Sciatic nerve (tissue), 2 donors: Measurements from ENCODE around the gene TSR3. TPM values are rescaled to one million over a fixed set of nuclear protein-coding genes. Genes with fewer than 3 reads are reported as not detected.

Source experiments
- ATAC-seq: fragments of 200-7000 bp; cut with Tn5 transposase; one replicate; pipeline ENCODE4 v1.9.1; 2020; ENCODE audit warnings: mild to moderate bottlenecking, moderate library complexity
- DNase-seq: peaks from one replicate; pipeline ENCODE4 v3.0.0-alpha.2; 2020; ENCODE audit warnings: low spot score
- intact Hi-C: fragments of 100-400 bp; cut with DNase I; formaldehyde crosslinking; loops from one replicate; pipeline ENCODE4 v1.14.2; 2022
- total RNA-seq: library from RNA; stranded (reverse); fragmentation: NEBNext Ultra II Directional; extraction: Animal tissue kit (Norgen Biotek cat#: 25700); gene quantifications from one replicate; pipeline ENCODE4 v1.2.1, GENCODE V29; 2021
- donor health status: DM: no; HTN: no; CAD: no.
- donor health status: DM: no; HTN: no; CAD: no.

TSR3 gene
- total RNA-seq, 1 donor from 2014 or later: 35.8 TPM

DNA sequence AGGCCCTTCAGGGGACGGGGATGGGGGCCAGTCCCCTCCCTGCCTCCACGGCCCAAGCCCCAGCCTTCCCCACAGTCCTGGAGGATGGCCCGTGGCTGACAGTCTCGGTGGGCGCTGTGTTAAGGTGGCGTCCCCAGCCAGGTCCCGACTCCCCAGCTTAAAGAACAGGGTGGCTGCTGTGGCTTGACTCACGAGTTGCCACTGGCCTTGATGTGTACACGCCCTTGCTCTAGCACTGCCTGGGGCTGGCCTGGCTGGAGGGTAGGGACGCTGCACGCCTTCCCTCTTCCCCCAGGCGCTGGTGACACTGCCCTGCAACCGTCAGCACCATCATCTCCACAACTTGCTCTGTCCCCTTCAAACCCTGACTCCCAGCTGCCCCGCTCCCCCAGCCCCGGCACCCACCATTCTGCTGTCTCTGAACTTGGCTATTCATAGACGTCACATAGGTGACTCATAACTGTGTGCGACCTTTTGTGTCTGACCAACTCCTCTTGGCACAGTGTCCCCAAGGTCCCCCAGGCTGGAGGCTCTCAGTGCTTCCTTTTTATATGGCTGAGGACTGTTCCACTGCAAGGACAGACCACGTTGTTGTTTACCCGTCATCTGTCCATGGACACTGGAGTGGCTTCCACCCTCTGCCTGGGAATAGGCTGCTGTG is 6.4 kb upstream of the TSR3 start:
- no peak for DNase-seq
- intact Hi-C loops: no loop called here
- ATAC-seq: no peak

DNA sequence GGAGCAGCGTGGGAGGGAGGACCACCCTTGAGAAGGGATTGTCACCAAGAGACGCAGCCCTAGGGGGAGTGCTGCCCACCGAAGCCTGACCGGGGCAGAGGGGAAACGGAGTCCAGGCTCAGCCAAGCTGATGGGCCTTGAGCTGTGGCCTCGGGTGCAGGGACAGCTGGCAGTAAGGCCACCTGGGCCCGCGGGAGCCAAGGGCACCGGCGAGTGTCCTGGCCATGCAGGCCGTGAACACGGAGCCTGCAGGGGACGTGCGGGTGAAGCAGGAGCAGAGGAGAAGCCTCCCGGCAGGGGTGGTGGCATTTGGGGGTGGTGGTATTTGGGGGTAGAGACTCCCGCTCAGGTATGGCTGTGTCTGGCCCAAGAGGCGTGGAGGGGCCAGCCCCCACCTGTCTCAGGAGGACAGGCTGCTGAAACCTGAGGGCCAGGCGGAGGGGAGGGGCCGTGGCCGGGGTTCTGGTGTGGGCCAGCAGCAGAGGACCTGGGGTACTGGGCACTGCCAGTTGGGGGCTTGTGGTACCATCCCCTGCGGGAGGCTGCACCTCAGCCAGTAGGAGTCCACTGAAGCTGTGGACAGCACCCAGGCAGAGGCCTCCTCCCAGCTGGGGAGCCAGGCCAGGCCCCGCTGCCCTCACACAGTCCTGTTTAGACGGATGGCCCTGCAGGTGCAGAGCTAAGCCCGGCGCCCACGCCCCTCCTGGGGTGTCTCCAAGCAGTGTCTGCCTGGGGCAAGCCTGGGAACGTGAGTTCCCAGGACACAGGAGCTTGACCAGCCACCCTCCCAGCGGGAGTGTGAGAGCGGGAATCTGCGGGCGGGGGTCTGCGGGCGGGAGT is 4.6 kb upstream of the TSR3 start:
- intact Hi-C loops: no loop called here
- DNase-seq: no peak
- no peak for ATAC-seq

DNA sequence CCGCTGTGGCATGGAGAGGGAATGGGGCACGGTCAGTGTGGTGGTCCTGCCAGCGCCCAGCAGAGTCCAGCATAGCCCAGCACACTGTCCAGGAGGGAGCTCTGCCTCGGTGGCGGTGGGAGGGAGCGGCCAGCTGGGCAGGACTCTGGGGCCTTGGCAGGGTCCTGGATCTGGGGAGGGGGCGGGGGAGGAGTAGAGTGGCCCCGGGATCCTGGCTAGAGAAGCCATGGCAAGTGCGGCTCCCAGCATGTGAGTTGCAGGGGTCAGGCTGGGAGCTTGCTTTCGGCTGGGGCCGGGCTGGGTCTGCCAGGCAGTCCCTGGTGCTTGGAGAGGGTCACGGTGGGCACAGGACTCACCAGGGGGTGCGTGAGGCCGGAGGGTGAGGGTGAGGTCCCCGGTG is 3.9 kb upstream of the TSR3 start:
- intact Hi-C loops: no loop called here
- ATAC-seq (no peak), DNase-seq (no peak)

DNA sequence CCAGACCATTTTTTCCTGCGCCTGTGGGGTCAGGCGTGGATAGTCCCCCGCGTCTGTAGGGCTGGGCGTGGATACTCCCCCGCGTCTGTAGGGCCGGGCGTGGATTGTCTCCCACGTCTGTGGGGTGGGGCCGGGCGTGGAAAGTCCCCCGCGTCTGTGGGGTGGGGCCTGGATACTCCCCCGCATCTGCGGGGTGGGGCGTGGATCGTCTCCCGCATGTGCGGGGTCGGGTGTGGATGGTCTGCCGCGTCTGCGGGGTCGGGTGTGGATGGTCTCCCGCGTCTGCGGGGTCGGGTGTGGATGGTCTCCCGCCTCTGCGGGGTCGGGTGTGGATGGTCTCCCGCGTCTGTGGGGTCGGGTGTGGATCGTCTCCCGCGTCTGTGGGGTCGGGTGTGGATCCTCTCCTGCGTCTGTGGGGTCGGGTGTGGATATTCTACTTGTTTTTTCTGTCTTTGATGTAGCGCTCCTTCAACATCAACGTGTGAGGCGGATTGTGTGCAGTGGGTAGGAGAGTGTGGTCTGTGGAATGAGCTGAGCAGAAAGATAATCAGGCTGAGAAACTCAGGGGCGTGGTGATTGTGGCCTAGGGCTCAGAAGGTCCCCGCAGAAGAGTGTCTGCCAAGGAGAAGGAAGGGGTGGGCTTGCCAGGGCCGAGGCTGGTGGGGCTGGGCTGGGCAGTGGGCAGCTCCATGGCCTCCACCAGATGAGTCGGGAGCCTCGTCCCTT is 3.3 kb upstream of the TSR3 start:
- no peak for DNase-seq
- intact Hi-C loops: no loop called here
- ATAC-seq: no peak

DNA sequence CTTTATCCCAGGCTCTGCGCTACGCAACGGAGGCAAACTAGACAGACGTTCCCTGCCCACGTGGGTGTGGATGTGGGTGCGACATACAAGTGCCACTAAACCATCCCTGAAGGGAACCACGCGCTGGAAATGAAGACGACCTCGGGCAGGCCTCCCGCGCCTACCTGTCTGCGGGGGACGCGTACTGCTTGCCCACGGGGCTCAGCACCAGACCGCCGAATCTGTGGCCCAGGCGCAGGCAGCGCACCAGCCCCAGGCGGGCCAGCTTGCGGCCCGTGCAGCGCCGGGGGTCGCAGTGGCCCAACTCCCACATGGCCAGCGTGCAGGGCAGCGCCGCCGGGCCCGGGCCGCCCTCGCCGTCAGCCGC is 480 bp downstream of the TSR3 start:
- intact Hi-C loops: no loop called here
- ATAC-seq: no peak
- DNase-seq: no peak

DNA sequence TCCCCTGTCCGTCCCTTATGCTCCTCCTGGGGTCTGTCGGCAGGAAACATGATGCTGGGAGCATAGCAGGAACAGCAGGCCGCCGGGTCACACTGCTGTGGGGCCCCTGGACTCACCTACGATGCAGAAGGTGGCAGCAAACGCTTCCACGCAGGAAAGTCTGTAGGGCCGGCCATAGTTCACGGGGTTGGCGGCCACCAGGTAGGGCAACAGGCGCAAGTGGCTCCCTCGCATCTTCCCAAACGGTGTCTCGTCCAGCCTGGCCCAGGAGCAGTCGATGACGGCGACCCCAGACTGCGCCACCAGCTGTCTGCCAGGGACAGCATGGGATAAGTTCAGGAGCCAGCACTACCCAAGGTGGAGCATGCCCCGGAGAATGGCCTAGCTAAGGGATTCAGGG is 987 bp downstream of the TSR3 start:
- ATAC-seq (no peak), DNase-seq (no peak)
- intact Hi-C loops: no loop called here

DNA sequence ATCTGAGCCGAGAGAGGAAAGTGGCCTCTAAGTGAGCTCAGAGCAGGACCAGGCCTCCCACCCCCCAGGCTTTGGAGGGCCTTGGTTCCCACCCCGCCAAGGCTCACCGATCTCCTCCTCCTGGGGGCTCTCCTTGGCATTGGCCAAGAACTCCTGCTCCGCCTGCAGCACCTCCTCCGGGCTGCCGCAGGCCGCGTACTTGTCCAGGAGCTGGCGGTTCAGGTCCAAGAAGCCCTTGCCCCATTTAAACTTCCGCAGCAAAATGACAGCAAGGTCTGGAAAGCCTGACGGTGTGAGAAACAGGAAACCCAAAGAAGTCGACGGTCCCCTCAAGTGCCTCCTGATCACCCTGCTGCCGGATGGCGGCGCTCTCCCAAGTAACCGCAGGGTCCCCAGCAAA is 1.7 kb downstream of the TSR3 start:
- intact Hi-C loops: no loop called here
- ATAC-seq (no peak), DNase-seq (no peak)

DNA sequence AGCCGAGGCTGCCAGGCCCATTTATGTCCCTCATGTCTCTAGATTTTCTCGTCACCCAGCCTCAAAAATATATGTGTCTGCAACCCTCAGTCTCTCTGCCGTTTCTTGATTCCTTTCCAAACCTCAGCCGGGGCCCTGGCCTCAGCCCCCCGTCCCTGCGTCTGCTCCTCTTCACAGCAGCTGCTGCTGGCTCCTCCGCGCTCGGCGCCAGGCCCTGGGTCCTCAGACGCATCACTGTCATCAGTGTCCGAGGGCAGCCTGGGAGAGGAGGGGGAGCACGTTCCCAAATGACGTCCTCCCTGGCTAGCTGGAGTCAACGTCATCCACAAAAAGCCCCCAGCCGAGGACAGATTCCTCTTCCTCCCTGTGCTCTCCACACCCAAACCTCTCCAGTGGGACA is 2.3 kb downstream of the TSR3 start:
- DNase-seq (no peak), ATAC-seq (no peak)
- intact Hi-C loops: no loop called here

DNA sequence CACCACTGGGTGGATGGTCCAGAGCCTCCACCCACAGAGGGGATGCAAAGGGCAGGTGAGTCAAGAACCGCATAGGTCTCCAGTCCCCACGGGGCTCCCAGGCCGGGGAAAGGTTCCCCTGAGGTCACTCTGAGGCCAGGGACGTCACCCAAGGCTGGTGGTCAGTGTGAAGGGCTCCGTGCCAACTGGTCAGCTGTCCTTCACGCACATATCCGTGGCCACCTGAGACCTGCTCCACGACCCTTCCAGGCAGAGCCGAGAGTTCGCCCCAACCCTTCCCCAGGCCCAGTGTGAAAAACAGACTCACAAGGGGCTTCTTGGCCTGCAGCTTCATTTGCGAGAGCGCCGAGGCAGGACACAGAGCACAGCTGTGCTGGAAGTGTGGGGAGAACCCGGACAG is 2.8 kb downstream of the TSR3 start:
- intact Hi-C loops: no loop called here
- no peak for DNase-seq

DNA sequence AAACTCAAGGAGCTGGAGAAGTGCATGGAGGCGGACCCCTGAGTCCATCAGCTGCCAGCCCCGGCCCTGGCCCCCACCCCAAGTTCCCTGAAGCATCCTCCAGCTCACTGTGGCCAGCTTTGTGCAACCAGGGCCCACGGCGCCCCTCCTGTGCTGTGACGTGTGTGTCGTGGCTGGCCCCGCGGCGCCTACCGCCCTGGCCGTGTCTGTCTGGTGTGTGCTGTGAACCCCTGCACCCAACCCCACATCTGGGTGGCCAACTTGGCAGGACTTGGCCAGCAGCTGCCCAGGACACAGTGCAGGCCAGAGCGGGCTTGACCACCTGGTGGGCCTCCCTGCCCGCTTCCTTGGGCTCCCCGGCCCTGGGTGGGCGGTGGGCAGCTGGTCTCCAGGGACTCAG is 3.2 kb downstream of the TSR3 start:
- intact Hi-C loops: no loop called here
- ATAC-seq: no peak
- DNase-seq: no peak

More for the DNA sequence above, 2.8 kb downstream of the TSR3 start:
- no peak for ATAC-seq

DNA sequence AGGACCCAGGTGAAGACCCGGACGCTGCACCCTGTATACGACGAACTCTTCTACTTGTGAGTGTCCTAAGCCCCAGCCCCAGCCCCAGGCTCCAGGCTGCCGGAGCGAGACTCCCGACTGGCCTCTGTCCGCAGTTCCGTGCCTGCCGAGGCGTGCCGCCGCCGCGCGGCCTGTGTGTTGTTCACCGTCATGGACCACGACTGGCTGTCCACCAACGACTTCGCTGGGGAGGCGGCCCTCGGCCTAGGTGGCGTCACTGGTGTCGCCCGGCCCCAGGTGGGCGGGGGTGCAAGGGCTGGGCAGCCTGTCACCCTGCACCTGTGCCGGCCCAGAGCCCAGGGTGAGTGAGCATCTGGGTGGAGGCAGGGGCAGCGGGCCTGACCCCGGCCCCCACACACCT is 3.7 kb downstream of the TSR3 start:
- ATAC-seq (no peak), DNase-seq (no peak)
- intact Hi-C loops: no loop called here

DNA sequence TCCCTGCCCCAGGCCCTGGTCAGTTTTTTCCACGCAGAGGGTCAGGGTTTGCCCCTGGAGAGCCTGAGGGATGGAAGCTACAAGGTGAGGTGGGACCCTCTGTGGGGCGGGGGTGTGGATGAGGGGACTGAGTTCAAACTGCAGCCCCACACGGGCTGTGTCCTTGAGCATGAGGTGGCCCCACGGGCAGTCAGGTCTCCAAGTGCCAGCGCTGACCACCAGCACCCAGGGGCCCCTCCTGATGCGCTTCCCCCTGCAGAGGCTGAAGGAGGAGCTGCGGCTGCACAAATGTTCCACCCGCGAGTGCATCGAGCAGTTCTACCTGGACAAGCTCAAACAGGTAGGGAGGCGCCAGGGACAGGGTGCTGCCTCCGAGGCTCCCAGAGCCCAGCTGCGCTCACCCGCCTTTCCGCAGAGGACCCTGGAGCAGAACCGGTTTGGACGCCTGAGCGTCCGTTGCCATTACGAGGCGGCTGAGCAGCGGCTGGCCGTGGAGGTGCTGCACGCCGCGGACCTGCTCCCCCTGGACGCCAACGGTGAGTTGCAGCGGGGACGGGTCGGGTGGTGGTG is 4.3 kb downstream of the TSR3 start:
- intact Hi-C loops: no loop called here
- DNase-seq: no peak
- ATAC-seq: no peak

DNA sequence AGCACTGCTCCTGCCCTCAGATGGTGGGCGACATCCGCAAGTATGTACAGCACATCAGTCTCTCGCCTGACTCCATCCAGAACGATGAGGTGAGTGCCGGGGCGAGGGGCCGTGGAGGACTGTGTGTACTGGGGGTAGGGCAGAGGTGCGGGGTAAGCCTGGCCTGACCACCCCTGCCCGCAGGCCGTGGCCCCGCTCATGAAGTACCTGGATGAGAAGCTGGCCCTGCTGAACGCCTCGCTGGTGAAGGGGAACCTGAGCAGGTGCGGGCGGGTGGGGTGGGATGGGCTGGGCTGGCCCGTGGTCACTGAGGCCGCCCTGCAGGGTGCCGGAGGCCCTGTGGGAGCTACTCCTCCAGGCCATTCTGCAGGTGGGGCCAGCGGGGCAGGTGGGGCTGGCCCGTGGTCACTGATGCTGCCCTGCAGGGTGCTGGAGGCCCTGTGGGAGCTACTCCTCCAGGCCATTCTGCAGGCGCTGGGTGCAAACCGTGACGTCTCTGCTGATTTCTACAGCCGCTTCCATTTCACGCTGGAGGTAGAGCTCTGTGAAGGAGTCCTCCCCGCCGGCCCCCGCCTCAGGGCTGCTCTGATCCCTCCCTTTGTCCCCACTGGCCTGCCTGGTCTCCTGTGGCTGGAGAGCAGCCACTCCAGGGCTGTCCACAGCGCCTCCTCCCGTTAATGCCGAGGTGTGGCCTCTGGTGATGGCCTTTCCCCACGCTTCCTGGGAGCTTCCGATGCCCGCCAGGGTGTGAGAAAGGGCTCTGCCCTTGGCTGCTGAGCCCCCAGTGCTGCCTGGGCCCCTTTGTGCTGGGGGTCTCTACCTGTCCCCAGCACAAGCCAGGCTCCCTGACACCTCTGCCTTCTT is 5.0 kb downstream of the TSR3 start:
- DNase-seq (no peak), ATAC-seq (no peak)
- intact Hi-C loops: no loop called here

DNA sequence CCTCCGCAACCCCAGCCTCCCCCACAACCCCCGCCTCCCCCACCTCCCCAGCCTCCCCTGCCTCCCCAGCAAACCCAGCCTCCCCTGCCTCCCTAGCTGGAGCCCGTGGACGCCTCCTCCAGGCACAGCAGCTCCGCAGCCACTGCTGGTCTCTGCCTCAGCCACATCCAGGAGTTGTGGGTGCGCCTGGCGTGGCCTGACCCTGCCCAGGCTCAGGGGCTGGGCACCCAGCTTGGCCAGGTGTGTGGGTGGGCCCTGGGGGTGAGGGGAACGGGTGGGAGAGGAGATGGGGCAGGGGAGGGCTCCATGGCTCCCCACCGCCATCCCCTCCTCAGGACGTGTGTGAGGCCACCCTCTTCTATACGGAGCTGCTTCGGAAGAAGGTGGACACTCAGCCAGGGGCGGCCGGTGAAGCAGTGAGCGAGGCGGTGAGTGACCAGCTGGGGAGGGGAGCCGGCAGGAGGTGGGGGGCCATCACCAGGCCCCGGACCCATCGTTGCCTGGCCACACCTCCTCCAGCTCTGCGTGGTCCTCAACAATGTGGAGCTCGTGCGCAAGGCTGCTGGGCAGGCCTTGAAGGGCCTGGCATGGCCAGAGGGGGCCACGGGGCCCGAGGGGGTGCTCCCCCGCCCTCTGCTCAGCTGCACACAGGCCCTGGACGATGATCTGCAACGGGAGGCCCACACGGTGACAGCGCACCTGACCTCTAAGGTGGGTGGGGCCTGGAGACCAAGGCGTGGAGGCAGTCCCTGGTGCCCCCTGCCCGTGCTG is 5.8 kb downstream of the TSR3 start:
- intact Hi-C loops: no loop called here
- ATAC-seq (no peak), DNase-seq (no peak)

DNA sequence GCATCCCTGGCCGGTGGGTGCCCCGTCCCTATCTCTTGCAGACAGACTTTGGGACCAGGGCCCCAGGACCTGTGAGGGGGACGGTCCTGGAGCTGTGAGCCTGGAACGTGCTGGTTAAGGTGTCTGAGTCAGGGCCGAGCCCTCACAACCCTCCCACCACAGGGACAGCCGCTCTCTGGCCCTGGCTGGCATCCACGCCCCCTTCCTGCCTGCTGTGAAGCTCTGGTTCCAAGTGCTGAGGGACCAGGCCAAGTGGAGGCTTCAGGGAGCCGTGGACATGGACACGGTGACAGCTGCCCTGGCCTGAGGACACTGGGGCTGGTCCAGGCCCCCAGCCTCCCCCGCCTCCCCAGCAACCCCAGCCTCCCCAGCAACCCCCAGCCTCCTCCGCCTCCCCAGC is 6.6 kb downstream of the TSR3 start:
- intact Hi-C loops: no loop called here
- ATAC-seq (no peak), DNase-seq (no peak)

DNA sequence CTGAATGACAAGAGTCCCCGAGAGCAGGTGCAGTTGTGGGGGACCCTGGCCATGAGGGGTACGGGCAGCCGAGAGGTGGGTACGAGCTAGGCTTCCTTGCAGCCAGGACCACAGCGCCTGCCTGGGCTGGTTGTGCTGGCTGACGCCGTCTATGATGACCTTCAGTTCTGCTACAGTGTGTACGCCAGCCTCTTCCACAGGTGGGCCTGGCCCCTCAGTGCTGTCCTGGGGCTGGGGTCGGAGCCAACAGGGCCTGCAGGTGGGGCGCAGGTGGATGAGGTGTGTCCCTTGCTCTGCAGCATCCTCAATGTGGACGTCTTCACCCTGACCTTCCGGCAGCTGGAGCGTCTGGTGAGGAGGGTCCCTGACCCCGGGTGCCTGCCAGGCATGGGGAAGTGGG is 7.2 kb downstream of the TSR3 start:
- ATAC-seq: no peak
- no peak for DNase-seq
- intact Hi-C loops: no loop called here

DNA sequence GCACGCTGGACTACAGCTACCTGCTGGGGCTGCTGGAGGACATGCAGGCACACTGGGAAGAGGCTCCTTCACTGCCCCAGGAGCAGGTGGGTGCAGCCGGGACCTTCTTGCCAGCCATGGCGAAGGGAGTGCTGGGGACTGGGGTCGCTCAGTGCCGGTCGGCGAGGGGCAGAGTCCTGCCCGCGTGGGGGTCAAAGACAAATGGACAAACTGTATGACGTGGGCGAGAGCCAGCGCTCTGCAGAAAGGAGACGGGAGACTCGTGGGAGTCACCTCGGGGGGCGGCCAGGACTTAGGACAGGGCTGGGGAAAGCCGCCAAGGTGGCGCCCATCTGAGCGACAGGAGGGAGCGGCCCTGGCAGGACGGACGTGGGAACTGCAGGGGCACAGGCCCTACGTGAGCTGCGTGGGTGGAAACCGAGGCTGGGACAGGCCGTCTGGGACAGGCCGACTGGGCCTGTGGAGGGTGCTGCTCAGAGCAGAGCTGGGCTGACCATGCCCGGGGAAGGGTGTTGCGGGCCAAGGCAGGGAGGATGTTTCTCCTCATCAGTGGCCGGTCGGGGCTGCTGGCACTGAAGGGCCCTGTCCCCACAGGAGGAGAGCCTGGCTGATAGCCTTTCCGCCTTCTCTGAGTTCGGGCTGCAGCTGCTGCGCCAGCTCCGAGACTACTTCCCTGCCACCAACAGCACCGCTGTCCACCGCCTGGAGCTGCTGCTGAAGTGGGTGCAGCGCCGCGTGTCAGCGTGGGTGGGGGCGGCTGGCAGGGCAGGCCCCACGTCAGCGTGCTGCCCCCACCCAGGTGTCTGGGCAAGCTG is 8.0 kb downstream of the TSR3 start:
- DNase-seq (no peak), ATAC-seq (no peak)
- intact Hi-C loops: no loop called here
